Activated naive CD8-positive, alpha-beta T cell treated with anti-CD3 and anti-CD28 coated beads, Interleukin-2, amount 10 ng/mL, durations not matched to agents 7 days and 5 days (primary cell): ENCODE data around the gene DNAJB6. TPM values are rescaled to one million over a fixed set of nuclear protein-coding genes. Genes with fewer than 3 reads are reported as not detected.

Experiments
- ATAC-seq: fragments of 150-1000 bp; cut with Tn5 transposase; one replicate; pipeline ENCODE4 v1.10.0; 2021; ENCODE audit warnings: low read depth, moderate library complexity
- POLR2A ChIA-PET: fragments of 350-600 bp; sonication (Branson Sonifier 250); formaldehyde crosslinking; loops from one replicate; lab custom pipeline; 2021; ENCODE audit warnings: antibody characterized with exemption; lab: Charles Lee
- DNase-seq: peaks from one replicate; pipeline ENCODE4 v3.0.0; 2021
- H3K27ac Mint-ChIP-seq: one replicate; pipeline ENCODE4 v1.8.0; 2022; ENCODE audit warnings: mild to moderate bottlenecking, mixed read lengths
- H3K27me3 Mint-ChIP-seq: one replicate; pipeline ENCODE4 v1.8.0; 2022; ENCODE audit warnings: mild to moderate bottlenecking, moderate library complexity, mixed read lengths
- H3K36me3 Mint-ChIP-seq: one replicate; pipeline ENCODE4 v1.8.0; 2021; ENCODE audit warnings: mild to moderate bottlenecking, mixed read lengths
- H3K4me1 Mint-ChIP-seq: one replicate; pipeline ENCODE4 v1.8.0; 2021; ENCODE audit warnings: mixed read lengths
- H3K4me3 Mint-ChIP-seq: one replicate; pipeline ENCODE4 v1.8.0; 2022; ENCODE audit warnings: mild to moderate bottlenecking, moderate library complexity, mixed read lengths
- H3K9me3 Mint-ChIP-seq: one replicate; pipeline ENCODE4 v1.8.0; 2021; ENCODE audit warnings: mixed read lengths
- total RNA-seq, 2 experiments: library from RNA; stranded (reverse); gene quantifications; one replicate each; pipeline ENCODE4 v1.2.3, GENCODE V29; 2021

DNAJB6 gene
- total RNA-seq, 2 experiments from 2014 or later, result 60.0 to 67.0 TPM

DNA sequence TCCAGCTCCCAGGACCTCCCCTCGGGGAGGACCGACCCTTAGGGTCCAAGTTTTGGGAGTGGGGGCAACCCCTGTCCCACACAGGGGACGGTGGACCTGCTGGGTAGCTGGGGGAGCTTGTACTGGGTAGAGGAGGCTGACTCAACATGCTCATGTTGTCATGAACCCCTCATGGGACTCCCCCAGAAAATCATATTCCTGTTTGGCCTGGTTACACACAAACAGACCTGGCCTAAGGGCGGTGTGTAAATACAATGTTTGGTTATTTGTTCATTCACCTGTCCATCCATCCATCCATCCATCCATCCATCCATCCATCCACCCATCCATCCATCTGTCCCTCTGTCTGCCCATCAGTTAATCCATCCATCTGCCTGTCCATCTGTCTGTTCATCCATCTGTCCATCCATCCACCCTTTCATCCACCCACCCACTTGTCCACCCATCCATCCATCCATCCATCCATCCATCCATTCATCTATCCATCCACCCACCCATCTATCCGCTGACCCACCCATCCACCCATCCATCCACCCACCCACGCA lies 92.9 kb downstream of the DNAJB6 start:
- H3K36me3 Mint-ChIP-seq, result no peaks in the 10 kb centered on the region
- H3K27ac Mint-ChIP-seq, result no peak overlapping the region
- ATAC-seq, result no peak
- no peaks in the 10 kb centered on the region for H3K9me3 Mint-ChIP-seq
- H3K4me3 Mint-ChIP-seq, result no peak overlapping the region
- H3K27me3 Mint-ChIP-seq, result no peaks in the 10 kb centered on the region
- H3K4me1 Mint-ChIP-seq, result peaks cover 14% of the 10 kb centered on the region
- no peak for DNase-seq
- POLR2A ChIA-PET, result no interaction called here

DNA sequence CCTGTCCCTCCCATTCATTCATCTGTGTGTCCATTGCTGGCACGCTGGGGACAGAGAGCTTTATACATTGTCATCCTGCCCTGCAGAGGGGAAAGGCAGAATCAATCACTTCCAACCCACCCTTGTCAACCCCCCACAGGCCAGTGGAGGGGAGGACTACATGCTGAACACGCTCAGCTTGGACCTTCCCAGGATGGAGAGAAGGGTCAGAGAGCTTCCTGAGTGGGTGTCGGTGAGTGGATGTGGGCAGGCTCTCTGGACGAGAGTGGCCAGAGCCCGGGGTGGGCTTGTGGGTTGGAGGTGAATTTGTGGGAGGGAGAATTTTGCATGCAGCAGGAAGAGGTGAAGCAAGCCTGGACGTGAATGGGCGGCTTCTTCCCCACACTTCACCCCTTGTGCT lies 93.9 kb downstream of the DNAJB6 start:
- Mint-ChIP-seq H3K36me3 (no peaks in the 10 kb centered on the region), H3K9me3 (no peaks in the 10 kb centered on the region)
- POLR2A ChIA-PET, result no interaction called here

GRCh38 chr7:157431173-157431950 lies 94.6 kb downstream of the DNAJB6 start:
- H3K27me3 Mint-ChIP-seq, result no peaks in the 10 kb centered on the region

More for the DNA sequence above, 93.9 kb downstream of the DNAJB6 start:
- Mint-ChIP-seq H3K27ac (no peak overlapping the region), H3K4me1 (peaks cover 14% of the 10 kb centered on the region), H3K4me3 (no peak overlapping the region), H3K27me3 (no peaks in the 10 kb centered on the region)
- DNase-seq (no peak), ATAC-seq (no peak)

DNA sequence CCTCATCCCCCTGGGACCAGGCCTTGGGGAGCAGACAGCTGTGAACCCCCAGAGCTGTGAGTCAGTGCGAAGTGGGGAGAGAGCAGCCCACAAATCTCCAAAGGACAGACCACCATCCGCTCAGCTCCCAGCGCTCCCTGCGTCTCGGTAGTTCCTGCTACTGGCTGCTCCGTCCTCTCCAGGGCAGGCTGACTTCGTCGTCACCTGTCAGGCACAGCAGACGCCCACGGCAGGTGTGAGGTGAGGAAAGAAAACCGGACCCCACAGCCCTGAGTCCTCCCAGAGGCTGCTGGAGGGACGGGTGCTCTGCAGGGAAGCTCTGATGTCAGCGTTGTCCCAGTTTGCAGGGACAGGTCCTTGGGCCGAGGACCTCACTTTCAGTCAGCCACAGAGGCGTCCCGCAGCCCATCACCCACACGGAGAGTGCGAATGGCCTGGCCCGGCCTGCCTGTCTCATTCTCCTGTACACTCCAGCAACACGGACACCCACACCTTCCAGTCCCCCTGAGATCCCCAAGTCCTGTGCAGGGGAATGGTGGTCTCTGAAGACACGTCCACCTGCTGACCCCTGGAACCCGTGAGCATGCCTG lies 95.2 kb downstream of the DNAJB6 start:
- no peaks in the 10 kb centered on the region for H3K9me3 Mint-ChIP-seq
- H3K4me1 Mint-ChIP-seq, result peaks cover 14% of the 10 kb centered on the region
- no peaks in the 10 kb centered on the region for H3K36me3 Mint-ChIP-seq
- ATAC-seq, result no peak
- POLR2A ChIA-PET, result interaction anchor here (0.9 kb wide), 1 partner anchor 181 kb away, joined by 3 read pairs; no protein-coding TSS in a partner anchor
- no peak overlapping the region for H3K27ac Mint-ChIP-seq
- DNase-seq, result no peak
- H3K4me3 Mint-ChIP-seq, result peak overlapping the region; percentile 40
- no peaks in the 10 kb centered on the region for H3K27me3 Mint-ChIP-seq

More at GRCh38 chr7:157431173-157431950, 94.6 kb downstream of the DNAJB6 start:
- H3K36me3 Mint-ChIP-seq, result no peaks in the 10 kb centered on the region
- POLR2A ChIA-PET, result no interaction called here
- H3K9me3 Mint-ChIP-seq, result no peaks in the 10 kb centered on the region
- H3K4me1 Mint-ChIP-seq, result peaks cover 14% of the 10 kb centered on the region
- no peak for ATAC-seq
- H3K4me3 Mint-ChIP-seq, result no peak overlapping the region
- no peak for DNase-seq
- H3K27ac Mint-ChIP-seq, result no peak overlapping the region

GRCh38 chr7:157432541-157432956 lies 95.7 kb downstream of the DNAJB6 start:
- Mint-ChIP-seq H3K27me3 (no peaks in the 10 kb centered on the region), H3K27ac (no peak overlapping the region), H3K36me3 (no peaks in the 10 kb centered on the region), H3K4me3 (peak overlapping the region; percentile 40), H3K9me3 (no peaks in the 10 kb centered on the region), H3K4me1 (peaks cover 14% of the 10 kb centered on the region)
- ATAC-seq, result peak; percentile 27
- no peak for DNase-seq
- POLR2A ChIA-PET, result interaction anchor here (0.9 kb wide), 1 partner anchor 180 kb away, joined by 3 read pairs; no protein-coding TSS in a partner anchor

DNA sequence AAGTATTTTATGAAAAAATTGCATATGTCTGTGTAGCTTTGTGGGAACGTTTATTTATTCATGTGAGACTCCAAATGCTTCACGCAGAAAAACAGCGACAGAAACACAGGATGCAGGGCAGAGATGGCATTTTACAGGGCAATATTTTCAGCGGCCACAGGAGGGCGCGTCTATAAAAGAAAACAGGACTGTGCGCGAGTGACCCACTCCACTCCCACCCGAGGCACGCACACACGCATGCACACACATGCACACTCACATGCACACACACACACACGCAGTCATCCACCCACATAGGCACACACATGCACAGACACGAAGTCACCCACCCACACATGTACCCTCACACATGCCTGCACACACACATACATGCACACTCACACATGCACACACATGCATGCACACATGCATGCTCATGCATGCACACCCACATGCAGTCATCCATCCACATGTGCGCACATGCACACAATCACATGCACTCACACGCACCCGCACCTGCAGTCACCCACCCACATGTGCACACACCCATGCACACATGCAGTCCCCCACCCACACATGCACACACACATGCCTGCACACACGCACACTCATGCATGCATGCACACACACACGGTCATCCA lies 96.3 kb downstream of the DNAJB6 start:
- no peaks in the 10 kb centered on the region for H3K27me3 Mint-ChIP-seq
- peak; percentile 72 for DNase-seq
- POLR2A ChIA-PET, result no interaction called here
- peak overlapping the region; percentile 37 for H3K4me3 Mint-ChIP-seq
- H3K36me3 Mint-ChIP-seq, result no peaks in the 10 kb centered on the region
- H3K4me1 Mint-ChIP-seq, result peaks cover 14% of the 10 kb centered on the region
- peak overlapping the region; percentile 58 for H3K27ac Mint-ChIP-seq
- no peaks in the 10 kb centered on the region for H3K9me3 Mint-ChIP-seq
- ATAC-seq, result peak; percentile 68

DNA sequence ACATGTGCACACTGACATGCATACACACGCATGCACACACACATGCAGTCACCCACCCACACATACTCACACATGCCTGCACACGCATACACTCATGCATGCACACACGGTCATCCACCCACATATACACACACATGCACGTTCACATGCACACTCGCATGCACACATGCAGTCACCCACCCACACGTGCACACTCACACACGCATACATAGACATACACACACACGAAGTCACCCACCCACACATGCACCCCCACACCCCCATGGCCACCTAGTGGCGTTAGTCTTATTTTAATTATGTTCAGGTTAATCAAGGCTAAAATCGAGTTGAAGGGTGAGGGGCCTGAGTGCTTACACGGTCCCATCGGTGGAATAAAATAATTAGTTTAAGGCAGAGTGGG lies 96.8 kb downstream of the DNAJB6 start:
- POLR2A ChIA-PET, result no interaction called here
- ATAC-seq (no peak), DNase-seq (no peak)
- peaks cover 14% of the 10 kb centered on the region for H3K4me1 Mint-ChIP-seq
- H3K9me3 Mint-ChIP-seq, result no peaks in the 10 kb centered on the region
- H3K36me3 Mint-ChIP-seq, result no peaks in the 10 kb centered on the region
- no peaks in the 10 kb centered on the region for H3K27me3 Mint-ChIP-seq
- H3K27ac Mint-ChIP-seq, result no peak overlapping the region
- H3K4me3 Mint-ChIP-seq, result no peak overlapping the region

DNA sequence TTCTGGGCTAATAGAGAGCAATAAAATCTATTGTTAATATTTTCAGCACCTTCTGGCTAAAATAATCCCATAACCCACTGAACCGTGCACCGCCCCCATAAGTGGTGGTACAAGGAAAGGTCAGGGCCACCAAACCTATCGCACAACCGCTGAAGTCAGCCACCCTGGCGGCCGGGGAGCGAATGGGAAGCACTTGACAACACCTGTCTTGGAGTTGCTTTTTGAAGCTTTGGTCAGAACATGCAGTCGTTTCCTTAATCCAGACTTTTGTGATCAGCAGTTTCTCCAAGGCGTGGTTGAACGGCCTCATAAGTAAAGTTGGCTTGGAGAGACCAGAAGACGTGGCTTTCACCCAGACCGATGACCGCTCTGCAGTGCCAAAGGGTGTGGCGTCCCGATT lies 97.4 kb downstream of the DNAJB6 start:
- no peaks in the 10 kb centered on the region for H3K9me3 Mint-ChIP-seq
- no peak overlapping the region for H3K27ac Mint-ChIP-seq
- no peaks in the 10 kb centered on the region for H3K36me3 Mint-ChIP-seq
- POLR2A ChIA-PET, result no interaction called here
- peaks cover 14% of the 10 kb centered on the region for H3K4me1 Mint-ChIP-seq
- H3K27me3 Mint-ChIP-seq, result no peaks in the 10 kb centered on the region
- ATAC-seq (no peak), DNase-seq (no peak)
- no peak overlapping the region for H3K4me3 Mint-ChIP-seq

- no peak overlapping the region for H3K4me3 Mint-ChIP-seq
- no peaks in the 10 kb centered on the region for H3K36me3 Mint-ChIP-seq
- H3K27ac Mint-ChIP-seq, result no peak overlapping the region
- POLR2A ChIA-PET, result no interaction called here
- no peak for DNase-seq
- ATAC-seq, result no peak
- H3K4me1 Mint-ChIP-seq, result peaks cover 14% of the 10 kb centered on the region
- no peaks in the 10 kb centered on the region for H3K27me3 Mint-ChIP-seq
- no peaks in the 10 kb centered on the region for H3K9me3 Mint-ChIP-seq
Measured at GRCh38 chr7:157434701-157435100, 97.9 kb downstream of the DNAJB6 start.

DNA sequence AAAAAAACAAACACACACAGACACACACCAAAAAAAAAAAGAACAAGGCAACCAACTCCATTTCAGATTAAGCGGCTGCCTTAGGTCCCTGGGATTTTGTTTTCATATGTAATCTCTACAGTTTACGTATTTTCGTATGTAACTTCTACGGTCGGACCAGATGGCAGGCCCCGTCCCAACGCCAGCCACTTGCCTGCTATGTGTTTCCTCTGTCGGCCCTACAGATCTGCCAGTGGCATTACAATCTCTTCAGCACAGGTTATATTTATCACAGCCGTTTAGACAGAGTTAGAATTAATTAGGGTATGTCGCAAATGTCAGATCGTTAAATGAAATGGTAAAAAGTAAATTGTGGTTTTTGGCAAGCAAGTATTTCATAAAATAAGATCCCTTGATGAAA lies 99.3 kb downstream of the DNAJB6 start:
- H3K27me3 Mint-ChIP-seq, result no peaks in the 10 kb centered on the region
- no peaks in the 10 kb centered on the region for H3K9me3 Mint-ChIP-seq
- no peak overlapping the region for H3K27ac Mint-ChIP-seq
- H3K36me3 Mint-ChIP-seq, result no peaks in the 10 kb centered on the region
- no peak overlapping the region for H3K4me3 Mint-ChIP-seq
- peaks cover 14% of the 10 kb centered on the region for H3K4me1 Mint-ChIP-seq
- POLR2A ChIA-PET, result no interaction called here
- no peak for ATAC-seq
- no peak for DNase-seq

DNA sequence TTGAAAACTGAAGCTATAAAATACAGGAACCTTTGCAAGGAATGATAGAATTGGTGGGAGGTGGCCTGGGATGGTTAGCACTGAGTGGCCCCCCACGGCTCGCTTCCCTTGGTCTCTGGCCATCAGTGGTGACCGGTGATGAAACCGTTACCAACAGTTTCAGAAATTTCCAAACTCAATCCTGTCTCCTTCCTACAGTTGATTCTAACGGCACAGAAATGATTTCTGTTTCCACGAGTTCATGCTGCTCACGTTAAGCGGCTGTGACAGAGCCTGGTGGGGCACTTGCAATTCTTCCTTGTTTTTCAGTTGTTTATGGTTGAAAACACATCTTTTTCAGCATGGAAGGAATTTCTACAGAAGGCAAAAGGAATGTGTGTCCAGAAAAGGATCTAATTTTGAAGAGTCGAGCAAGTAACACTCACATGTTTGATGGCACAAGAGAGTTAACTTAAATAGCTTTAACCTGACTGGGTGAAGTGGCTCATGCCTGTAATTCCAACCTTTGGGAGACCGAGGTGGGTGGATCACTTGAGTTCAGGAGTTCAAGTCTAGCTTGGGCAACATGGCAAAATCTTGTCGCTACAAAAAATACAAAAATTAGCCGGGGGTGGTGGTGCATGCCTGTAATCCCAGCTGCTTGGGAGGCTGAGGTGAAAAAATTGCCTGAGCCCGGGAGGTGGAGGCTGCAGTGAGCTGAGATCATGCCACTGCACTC lies 100.1 kb downstream of the DNAJB6 start:
- H3K27ac Mint-ChIP-seq, result no peak overlapping the region
- no peak overlapping the region for H3K4me3 Mint-ChIP-seq
- H3K4me1 Mint-ChIP-seq, result peaks cover 14% of the 10 kb centered on the region
- DNase-seq (no peak), ATAC-seq (no peak)
- H3K27me3 Mint-ChIP-seq, result no peaks in the 10 kb centered on the region
- POLR2A ChIA-PET, result no interaction called here
- no peaks in the 10 kb centered on the region for H3K9me3 Mint-ChIP-seq
- no peaks in the 10 kb centered on the region for H3K36me3 Mint-ChIP-seq

- no peaks in the 10 kb centered on the region for H3K36me3 Mint-ChIP-seq
- POLR2A ChIA-PET, result no interaction called here
- DNase-seq (no peak), ATAC-seq (no peak)
- H3K4me1 Mint-ChIP-seq, result peaks cover 11% of the 10 kb centered on the region
- H3K27ac Mint-ChIP-seq, result peak overlapping the region; percentile 25
- H3K27me3 Mint-ChIP-seq, result no peaks in the 10 kb centered on the region
- H3K9me3 Mint-ChIP-seq, result no peaks in the 10 kb centered on the region
- no peak overlapping the region for H3K4me3 Mint-ChIP-seq
Measured at GRCh38 chr7:157437519-157438061, 100.8 kb downstream of the DNAJB6 start.
